GF-D8 (cell line): ENCODE results near the gene C16orf87.
"Not testable (repeated sequence)": the region's sequence is repeated elsewhere in the genome, so short reads cannot be mapped to it uniquely, and the experiment has no call there.

Source experiments
- DNase-seq: peaks from one replicate; lab custom pipeline; 2025; lab: John Stamatoyannopoulos, UW

Gene C16orf87

DNA sequence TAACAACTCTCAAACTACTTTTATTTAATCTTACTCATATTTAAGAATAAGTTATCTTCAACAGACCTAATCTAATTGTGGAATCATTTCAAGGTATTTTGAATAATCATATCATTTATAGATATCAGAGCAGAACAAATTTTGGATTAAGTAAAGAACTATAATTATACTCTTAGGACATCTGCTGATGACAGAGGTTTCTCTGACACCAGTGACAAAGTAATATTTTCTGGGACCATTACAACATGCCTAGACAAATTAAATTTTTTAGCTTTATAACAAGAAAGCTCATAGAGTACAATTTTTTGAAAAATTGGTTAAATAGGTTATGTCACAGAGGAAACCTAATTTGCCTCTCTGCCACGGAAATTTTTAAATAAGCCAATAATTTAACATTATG lies 30.5 kb downstream of the C16orf87 start:
- no peak for DNase-seq

DNA sequence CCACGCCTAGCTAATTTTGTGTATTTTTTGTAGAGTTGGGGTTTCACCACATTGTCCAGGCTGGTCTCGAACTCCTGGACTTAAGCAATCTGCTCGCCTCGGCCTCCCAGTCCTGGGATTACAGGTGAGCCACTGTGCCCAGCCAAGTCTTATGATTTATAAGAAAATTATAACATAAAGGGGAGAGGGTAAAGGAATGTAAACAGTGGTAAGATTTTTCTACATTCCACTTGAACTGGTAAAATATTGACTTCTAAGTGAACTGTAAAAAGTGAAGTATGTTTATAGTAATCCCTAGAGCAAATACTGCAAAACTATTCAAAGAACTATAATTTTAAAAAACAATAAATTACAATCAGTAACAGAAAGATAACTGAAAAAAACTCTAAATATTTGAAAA lies 33.5 kb downstream of the C16orf87 start:
- DNase-seq = no peak

DNA sequence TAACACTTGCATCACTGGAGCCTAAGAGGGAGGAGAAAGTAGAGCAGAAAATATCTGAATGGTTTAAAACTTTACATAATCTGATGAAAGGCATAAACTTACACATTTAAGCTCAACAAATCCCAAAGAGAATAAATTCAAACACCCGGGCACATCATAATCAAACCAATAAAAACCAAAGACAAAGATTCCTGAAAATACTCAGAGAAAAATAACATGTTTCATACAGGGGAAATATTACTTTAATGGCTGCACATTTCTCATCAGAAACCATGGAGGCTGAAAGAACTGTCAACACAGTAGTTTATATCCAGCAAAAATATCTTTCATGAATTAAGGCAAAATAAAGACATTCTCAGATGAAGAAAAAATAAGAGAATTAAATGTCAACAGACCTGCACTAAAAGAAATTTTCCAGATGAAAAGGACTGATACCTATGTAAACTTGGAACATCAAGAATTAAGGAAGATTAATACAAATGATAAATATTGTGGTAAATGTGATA lies 34.2 kb downstream of the C16orf87 start:
- no peak for DNase-seq

DNA sequence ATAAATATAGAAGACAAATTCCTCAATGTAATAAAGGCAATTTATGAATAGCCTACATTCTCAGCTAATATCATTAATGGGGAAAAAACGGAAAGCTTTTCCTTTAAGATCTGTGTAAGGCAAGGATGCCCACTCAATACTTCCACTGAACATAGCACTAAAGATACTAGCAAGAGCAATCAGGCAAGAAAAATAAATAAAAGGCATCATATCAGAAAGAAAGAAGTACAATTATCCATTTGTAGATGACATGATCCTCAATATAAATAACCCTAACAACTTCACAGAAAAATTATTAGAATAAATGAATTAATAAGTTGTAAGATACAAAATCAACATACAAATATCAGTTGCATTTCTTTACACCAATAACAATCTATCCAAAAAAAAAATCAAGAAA lies 37.1 kb downstream of the C16orf87 start:
- no peak for DNase-seq

DNA sequence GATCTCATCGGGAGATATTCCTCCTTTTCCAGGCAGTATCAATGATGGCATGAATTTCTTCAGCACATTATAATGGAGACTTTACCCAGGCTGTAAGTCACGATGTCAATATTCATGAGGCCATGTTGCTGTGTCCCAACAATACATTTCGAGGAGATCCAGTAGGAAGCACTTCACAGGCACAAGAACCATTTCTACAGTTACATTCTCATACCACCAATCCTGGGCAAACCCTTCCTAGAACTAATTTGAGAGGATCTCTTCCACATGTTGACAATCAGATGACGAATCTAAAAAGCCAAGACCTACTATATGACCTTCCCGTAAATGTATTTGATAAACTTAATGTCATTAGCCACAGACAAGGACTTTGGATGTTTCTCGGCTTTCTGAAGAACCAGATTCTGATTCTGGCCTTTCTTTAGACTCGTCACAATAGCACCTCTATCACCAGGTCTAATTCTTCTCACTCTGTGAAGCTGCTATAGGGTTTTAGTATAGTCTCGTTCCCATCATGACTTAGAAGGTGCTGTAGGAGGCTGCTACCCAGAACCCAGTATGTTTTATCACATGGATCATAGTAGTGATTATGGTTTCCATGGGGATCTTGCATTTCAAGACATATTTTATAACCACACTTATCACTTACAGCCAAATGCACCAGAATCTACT lies 40.2 kb downstream of the C16orf87 start:
- DNase-seq = no peak

DNA sequence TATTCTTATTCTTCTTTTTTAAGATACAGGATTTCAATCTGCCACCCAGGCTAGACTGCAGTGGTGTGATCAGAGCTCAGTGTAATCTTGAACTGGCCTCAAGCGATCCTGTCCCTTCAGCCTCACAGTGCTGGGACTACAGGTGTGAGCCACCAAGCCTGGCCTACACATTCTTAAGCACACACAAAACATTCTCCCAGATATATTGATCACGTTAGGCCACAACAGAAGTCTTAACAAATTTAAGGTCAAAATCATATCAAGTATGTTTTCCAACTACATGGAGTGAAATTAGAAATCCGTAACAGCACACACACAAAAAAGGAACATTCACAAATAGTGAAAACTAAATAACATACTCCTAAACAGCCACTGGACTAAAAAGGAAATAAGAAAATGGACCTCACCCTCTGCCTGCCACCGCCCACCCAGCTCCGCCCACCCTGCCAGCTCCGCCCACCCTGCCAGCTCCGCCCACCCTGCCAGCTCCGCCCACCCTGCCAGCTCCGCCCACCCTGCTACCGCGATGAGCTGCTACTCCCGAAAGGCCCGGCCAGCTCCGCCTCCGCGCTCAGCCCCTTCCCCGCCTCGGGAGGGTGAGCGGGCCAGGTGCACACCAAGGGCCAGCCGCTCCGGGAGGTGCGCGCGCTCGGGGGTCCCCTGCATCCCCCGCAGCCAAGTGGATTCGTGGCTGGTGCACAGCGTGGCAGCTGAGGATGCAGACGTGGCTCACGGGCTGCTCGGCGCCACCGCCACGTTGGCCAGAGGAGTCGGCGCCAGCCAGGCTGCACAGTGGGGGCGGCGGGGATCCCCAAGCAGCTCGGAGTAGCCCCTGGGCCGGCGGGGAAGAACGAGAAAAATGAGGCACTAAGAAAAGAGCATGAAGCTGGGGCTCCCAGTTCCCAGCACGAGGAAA lies 41.2 kb downstream of the C16orf87 start:
- DNase-seq = peak; percentile 50

DNA sequence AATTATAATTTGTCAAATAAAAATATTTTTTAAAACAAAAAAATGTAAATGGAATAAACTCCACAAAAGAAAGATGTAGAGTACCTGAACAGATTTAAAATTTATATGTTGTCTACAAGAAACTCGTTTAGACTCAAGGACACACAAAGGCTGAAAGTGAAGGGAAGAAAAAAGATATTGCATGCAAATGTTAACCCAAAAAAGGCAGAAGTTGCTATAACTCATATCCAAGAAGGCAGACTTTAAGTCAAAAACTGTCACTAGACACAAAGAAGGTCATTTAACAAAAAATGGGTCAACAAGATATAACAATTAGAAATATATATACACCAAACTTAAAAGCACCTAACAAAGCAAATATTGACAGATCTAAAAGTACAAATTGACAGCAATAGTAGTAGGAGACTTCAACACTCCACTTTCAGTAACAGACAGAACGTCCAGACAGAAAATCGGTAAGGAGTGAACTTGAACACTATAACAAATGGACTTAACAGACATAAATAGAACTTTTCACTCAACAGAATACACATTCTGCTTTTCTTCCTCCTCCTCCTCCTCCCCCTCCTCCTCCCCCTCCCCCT lies 42.0 kb downstream of the C16orf87 start:
- DNase-seq = no peak

DNA sequence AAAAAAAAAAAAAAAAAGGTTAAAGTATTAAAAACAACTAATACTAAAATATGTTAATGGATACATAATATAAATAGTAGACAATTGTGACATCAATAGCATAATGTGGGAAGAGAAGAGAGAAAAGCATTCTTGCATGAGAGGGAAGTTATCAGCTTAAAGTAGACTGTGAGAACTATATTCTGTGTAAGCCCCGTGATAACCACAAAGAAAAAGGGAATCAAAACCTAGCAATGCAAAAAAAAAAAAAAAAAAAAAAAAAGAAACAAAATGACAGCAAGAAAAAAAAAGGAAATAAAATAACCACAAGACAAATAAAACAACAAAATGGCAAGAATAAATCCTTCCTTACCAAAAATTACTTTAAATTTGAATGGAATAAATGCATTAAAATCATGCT lies 43.1 kb downstream of the C16orf87 start:
- DNase-seq = no peak

DNA sequence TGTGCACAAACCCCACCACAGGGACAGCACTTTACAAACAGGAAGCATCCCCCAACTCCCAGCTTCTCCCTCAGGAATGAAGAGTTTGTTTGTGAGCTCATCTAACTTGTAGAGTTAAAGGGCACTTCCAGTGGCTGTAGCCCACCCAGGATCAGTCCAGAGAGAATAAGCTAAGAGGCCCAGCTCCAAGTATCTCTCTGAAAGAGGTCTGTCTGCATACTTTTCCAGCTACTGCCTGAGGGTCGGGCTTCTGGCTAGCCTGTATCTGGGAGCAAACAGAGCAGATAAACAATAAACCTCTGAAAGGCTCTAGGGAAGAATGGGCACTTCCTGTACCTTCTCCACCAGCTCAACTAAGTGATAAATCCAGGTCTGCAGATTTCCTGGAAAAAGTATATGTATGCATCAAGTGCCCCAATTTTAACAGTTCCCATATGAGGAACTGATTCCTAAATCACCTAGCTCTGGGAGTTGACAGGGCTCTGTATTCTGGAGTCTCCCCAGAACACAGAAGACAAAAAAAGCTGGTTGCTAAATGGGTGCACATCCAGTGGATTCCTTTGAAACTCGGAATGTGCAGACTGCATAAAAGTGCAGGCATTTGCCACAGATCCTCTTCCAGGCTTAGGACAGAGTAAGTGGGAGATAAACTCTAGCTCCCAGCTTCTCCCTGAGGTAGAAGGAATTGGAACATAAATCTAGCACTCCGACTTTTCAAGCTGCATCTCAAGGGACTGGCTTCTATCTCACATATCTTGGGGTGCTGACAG lies 45.7 kb downstream of the C16orf87 start:
- no peak for DNase-seq

DNA sequence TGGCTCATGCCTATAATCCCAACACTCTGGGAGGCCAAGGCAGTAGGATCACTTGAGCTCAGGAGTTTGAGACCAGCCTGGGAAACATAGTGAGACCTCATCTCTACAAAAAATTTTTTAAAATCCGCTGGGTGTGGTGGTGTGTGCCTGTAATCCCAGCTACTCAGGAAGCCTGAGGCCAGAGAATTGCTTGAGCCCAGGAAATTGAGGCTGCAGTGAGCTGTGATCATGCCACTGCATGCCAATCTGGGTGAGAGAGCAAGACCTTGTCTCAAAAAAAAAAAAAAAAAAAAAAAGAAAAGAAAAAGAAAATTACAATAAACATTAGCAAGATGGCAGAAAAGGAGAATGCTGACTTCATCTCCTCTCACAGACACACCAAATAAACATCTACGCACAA lies 46.4 kb downstream of the C16orf87 start:
- not testable (repeated sequence) for DNase-seq

DNA sequence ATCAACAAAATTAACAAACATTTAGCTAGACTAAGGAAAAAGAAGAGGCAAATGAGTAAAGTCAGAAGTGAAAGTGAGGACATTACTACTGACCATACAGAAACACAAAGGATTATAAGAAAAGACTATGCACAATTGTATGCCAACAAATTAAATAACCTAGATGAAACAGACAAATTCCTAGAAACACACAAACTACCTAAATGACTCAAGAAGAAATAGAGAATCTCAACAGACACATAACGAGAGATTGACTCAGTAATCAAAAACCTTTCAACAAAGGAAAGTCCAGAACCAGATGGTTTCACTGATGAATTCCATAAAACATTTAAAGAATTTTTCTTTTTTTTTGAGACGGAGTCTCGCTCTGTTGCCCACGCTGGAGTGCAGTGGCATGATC lies 47.2 kb downstream of the C16orf87 start:
- no peak for DNase-seq

DNA sequence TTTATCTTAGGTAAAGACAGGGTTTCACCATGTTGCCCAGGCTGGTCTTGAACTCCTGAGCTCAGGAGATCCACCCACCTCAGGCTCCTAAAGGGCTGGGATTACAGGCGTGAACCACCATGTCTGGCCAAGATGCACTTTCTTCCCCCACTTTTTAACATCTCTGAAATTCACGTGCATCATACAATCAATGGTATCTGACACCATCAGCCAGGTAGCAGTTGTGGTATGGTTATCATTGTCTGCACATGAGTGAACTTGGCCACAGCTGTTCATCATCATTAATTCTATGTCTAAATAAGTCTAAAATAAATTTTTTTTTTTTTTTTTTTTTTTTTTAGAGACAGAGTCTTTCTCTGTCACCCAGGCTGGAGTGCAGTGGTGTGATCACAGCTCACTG lies 48.7 kb downstream of the C16orf87 start:
- DNase-seq = no peak

DNA sequence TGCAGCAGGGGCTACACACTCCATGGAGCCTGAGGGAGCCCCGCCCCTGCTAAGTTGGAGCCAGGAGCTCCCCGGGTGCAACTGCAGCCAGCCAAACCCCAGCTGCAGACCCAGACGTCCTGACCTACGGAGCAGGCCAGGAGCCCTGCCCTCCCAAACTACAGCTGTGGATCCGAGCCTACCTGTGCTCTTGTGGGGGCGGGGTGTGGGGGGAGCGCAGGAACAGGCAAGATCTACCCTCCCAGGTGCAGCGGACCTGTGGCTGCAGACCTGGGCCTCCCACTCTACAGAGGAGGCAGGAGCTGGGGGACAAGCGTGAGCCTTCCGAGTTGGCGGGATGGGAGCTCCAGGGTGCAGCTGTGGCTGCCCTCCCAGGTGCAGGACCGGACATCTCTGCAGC lies 53.2 kb downstream of the C16orf87 start:
- DNase-seq = no peak

DNA sequence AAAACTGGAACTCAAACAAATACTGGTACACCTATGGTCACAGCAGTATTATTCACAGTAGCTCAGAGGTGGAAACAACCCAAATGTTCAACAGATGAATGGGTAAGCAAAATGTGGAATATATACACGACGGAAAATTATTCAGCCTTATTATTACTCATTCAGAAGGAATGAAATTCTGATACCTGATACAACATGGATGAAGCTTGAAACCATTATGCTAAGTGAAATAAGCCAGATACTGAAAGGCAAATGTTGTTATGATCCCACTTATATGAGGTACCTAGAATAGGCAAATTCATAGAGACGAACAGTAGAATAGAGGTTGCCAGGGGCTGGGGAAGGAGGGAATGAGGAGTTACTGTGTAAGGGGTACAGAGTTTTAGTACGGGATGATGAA lies 55.8 kb downstream of the C16orf87 start:
- DNase-seq = no peak

DNA sequence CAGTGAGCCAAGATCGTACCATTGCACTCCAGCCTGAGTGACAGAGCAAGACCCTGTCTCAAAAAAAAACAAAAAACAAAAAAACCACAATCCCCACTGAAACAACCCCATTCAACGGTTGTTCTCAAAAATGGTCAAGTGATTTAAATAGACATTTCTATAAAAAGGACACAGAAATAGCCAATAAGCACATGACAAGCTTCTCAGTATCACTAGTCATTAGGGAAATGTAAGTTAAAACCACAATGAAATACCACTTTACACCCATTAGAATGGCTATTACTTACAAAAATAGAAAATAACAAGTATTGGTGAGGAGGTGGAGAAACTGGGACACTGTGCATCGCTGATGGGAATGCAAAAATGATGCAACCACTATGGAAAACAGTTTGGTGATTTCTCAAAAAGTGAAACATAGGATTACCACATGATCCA lies 56.2 kb downstream of the C16orf87 start:
- DNase-seq = no peak

DNA sequence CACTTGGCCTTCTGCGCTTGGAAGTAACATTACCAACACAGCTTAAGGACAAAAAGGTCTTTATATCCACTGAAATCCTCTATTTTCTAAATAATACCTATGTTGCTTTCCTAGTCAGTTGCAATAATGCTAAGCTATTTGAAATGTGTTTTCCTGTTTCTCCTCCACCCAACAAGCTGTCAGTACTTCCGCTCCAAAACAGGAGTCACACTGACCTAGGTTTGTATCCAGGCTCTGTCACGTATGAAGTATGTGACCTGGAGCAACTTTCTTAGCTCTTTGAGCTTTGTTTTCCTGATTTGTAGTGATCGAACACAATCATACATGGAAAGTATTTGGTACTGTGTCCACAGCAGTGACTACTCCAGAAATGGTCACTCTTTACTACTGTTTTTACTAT lies 58.5 kb downstream of the C16orf87 start:
- no peak for DNase-seq

DNA sequence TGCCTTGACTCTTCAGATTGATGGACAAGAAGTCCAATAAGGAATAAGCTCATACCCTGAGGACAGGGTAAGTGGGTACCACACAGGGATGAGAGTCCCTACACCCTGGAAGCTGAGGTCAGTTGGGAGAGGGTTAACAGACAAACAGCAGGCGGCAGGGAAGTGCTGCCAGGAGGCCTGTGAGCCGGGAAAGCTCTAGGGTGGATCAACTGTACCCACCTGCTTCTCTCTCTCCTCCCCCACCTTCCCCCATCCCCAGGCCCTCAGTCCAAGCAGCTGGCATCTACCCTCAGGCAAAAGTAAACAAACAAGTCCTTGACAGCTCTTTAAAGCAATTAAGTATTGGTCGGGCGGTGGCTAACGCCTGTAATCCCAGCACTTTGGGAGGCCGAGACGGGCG lies 62.2 kb downstream of the C16orf87 start:
- DNase-seq = no peak

DNA sequence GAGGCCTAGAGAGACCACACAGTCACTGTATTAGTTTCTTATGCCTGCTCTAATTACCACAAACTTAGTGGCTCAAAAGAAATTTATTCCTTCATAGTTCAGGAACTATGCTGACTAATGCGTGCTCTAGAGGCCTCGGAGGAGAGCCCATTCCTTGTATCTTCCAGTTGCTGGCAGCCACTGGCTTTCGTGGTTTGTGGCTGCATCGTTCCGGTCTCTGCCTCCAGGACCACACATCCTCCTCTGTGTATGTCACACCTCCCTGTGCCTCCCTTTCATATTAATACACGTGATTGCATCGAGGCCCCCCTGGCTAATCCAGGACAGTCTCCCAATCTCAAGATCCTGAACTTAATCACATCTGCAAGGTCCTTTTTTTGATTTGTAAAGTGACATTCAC lies 65.9 kb downstream of the C16orf87 start:
- no peak for DNase-seq

DNA sequence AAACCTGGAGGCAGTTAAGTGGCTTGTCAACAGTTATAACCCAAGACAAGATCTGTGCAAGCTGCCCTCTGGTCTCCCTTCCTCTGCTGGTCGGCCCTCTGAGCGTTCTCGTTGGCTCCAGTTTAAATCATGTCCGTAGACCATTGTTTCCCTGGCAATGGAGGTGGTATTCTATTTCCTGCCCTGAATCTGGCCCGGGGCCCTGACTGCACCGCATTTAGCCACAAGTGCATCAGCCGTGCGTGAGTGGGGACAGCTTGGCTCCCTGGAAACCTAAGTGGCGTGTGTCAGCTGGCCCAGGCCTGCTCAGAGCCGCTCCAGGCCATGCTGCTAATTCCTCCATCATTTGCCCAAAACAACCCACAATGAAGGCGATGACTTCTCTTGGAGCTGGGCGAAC lies 67.8 kb downstream of the C16orf87 start:
- no peak for DNase-seq

DNA sequence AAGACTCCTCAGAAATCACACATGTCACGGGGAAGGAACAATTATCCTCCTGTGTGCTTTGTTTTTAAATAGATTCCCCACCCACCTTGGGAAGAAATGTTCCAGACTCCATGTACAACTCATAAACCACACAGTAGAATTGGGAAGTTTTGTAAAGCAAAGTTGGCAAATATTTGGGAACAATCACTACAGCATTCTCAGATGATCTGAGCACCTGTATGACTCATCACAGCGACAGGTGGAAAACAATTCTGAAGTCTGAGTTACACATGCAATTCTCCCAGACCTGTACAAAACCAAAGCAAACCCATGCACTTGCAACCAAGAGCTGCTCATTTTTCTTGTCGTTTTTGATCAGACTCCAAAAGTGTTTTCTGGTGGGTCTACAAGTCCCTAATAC lies 68.4 kb downstream of the C16orf87 start:
- no peak for DNase-seq

DNA sequence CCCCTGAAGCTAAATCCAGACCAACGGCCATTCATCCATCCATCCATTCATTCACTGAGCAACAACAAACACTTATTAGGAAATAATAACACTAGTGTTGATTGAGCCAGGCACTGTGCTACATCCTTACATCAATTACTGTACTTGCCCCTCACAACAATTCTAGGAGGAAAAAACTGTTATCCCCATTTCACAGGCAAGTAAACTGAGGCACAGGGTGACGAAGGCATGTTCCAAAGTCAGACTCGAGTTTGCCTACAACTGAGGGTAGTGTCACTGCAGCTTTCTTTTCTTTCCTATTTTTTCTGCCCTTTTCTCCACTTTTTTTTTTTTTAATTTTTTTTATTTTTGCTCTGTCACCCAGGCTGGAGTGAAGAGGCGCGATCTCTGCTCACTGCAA lies 71.7 kb downstream of the C16orf87 start:
- no peak for DNase-seq
